Measurements from ENCODE around the gene CXCL17.

DNA sequence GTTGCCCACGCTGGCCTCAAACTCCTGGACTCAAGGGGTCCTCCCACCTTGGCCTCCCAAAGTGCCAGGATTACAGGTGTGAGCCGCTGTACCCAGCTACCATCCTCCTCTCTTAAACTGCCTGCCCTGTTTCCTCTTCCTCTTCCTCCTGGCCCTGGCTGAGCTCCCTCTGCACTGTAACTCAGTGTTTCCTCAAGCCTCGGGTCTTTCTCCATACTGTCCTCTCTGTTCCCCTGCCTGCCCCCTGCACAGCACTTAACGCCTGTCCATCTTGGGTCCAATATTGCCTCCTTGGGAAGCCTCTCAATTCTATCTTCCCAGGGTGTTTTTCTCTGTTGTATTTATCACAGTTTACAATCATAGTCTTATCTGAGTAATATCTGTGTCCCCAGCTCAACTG is 21.6 kb downstream of the CXCL17 start:
- TF ChIP-seq, protein P1, sequence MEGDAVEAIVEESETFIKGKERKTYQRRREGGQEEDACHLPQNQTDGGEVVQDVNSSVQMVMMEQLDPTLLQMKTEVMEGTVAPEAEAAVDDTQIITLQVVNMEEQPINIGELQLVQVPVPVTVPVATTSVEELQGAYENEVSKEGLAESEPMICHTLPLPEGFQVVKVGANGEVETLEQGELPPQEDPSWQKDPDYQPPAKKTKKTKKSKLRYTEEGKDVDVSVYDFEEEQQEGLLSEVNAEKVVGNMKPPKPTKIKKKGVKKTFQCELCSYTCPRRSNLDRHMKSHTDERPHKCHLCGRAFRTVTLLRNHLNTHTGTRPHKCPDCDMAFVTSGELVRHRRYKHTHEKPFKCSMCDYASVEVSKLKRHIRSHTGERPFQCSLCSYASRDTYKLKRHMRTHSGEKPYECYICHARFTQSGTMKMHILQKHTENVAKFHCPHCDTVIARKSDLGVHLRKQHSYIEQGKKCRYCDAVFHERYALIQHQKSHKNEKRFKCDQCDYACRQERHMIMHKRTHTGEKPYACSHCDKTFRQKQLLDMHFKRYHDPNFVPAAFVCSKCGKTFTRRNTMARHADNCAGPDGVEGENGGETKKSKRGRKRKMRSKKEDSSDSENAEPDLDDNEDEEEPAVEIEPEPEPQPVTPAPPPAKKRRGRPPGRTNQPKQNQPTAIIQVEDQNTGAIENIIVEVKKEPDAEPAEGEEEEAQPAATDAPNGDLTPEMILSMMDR (IDR thresholded peaks at IDR 0.05; ENCODE audit: poor library complexity), result no peak
- TF ChIP-seq EZH2phosphoT487 (IDR thresholded peaks at IDR 0.05; ENCODE audit: low read depth, severe bottlenecking, unreplicated experiment), result no peak
- TF ChIP-seq EZH2 (IDR thresholded peaks at IDR 0.05; ENCODE audit: borderline replicate concordance), result no peak
